Hypothalamus (tissue), 51 donors: Measurements from ENCODE around the gene GSTT2.
"Not testable (repeated sequence)": the region's sequence is repeated elsewhere in the genome, so short reads cannot be mapped to it uniquely, and the experiment has no call there.

Experiments
- DNase-seq, 51 donors: peaks; one replicate each; lab custom pipeline; 2025; lab: John Stamatoyannopoulos, UW

The GSTT2 gene

DNA sequence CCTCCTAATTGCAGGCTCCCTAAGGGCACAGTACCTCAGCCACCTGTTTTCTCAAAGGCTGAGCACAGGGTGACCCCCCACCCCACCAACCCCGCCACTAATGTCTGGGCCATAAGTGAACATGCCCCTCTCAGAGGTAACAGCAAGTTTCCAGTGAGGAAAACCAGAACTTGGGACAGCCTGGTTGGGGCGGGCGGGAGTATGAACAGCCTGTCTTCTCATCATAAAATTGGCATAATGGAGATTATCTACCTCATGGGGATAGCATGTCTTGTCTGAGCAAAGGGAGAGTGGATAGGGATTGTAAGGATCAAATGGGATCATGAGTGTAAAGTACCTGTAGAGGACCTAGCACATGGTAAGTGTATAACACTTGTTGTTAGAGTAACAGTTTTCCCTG is 8.0 kb upstream of the GSTT2 start:
- DNase-seq, result not testable (repeated sequence)

DNA sequence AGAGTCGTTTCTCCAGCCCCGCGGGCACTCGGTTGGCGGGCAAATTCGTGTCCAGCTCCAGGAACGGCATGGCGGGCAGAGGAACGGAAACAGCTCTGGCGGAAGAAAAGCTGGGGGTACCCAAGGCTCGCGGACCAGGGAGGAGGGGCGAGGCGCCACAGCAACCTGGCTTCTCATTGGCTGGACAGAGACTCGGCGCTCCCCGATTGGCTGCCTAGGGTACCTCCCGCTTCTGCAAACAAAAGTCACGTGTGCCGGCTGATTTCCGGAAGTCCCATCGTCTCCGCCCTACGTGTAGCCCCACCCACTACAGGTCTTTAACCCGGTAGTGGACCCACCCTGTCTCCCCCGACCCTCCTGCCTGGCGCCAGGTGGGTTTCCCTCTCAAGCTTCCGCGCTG is 5.6 kb upstream of the GSTT2 start, which contains the start of gene DDT:
DDT (minus strand) TSS at position 97 of the 400 bp plus-strand sequence; CDS start at position 70, 27 bp downstream.
- not testable (repeated sequence) for DNase-seq

DNA sequence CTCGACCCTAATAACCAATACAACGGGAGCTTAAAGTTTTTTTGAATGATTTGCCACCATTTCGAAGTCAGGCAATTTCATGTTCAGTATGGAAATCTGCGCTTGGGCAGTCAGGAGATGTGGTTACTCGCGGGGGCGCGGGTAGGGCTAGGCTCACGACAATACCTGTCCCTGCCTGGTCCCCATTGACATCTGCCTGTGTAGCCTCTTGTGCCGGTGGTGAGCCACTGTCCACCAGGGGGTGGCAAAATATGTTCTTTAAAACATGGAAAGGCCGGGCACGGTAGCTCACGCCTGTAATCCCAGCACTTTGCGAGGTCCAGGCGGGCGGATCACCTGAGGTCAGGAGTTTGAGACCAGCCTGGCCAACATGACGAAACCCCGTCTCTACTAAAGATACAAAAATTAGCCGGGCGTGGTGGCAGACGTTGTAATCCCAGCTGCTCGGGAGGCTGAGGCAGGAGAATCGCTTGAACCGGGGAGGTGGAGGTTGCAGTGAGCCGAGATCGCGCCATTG is 5.0 kb upstream of the GSTT2 start:
- DNase-seq, result not testable (repeated sequence)

GRCh38 chr22:23977304-23977703 is 2.6 kb upstream of the GSTT2 start:
- not testable (repeated sequence) for DNase-seq

- DNase-seq, result not testable (repeated sequence)
Measured at GRCh38 chr22:23980567-23980966, 633 bp downstream of the GSTT2 start.

DNA sequence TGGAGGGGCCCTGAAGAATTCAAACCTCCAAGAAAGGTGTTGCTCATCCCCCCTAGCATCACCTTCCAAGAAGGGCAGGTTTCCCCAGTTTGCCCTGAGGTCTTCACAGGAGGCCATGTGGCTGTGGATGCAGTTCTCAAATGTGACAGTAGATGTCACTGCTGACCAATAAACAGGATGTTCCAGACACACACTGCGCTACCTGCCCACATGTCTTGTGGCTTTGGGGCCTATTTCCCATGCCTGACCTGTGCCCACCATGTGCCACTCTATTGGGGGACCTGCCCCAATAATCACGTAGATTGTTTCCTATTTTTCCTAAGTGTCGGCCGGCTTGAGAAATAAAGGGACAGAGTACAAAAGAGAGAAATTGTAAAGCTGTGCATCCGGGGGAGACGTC is 4.5 kb downstream of the GSTT2 start:
- DNase-seq, result peak in 8 of 51 donors; percentile 8 to 62 (median 24)

DNA sequence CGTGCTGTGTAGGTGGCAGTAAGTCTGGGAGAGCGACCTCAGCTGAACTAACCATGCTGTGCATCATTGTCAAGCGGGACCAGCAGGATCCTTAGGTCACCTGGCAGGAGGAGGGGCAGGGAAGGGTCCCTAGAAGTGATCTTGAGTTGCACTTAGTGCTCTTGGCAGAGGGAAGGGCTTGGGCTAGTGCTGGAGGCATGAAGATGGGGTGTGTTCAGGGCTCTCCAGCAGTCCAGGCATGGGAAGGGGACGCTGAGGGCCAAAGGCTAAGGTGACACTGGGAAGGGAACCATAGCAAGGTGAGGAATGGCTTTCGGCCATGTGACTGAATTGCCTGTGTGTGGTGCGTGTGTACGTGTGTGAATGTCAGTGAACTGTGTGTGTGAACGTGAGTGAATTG is 6.2 kb downstream of the GSTT2 start:
- DNase-seq, result not testable (repeated sequence)

- not testable (repeated sequence) for DNase-seq
Measured at GRCh38 chr22:23986538-23987178, 6.7 kb downstream of the GSTT2 start.

DNA sequence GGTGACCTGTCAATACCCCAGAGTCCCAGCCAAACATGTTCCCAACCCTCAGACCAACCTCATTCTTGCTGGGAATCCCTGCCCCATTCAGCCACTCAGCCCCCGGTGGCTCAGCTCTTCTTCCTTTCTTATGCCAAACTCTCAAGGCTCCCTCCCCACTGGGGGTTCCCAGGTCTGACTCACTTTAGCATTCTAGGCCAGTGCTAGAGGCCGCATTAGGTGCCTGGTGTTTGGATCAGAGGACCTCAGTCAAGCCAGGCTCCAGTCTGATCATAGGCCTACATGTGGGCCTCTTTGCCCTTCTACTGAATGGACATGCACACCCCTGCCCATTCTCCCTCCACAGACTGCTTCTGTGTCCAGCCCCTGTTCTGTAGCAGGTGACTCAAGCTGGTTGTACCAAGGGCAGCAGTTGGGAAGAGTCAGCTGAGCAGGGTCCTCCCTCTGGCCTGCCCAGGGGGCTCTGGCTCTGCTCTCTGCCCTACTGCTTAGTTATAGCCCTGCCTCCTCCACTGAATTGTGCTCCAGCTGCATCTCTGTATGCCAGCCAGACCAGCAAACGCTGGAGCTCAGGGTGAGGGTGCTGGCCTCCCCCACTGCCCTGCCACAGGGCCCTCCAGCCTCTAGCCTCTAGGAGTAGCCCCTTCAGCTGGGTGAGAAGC is 9.8 kb downstream of the GSTT2 start:
- DNase-seq, result not testable (repeated sequence)

- not testable (repeated sequence) for DNase-seq
Measured at GRCh38 chr22:23993080-23993479, 13.1 kb downstream of the GSTT2 start.

GRCh38 chr22:23993581-23994177 is 13.7 kb downstream of the GSTT2 start:
- not testable (repeated sequence) for DNase-seq

- DNase-seq, result no peak
Measured at GRCh38 chr22:23997092-23997491, 17.2 kb downstream of the GSTT2 start.

DNA sequence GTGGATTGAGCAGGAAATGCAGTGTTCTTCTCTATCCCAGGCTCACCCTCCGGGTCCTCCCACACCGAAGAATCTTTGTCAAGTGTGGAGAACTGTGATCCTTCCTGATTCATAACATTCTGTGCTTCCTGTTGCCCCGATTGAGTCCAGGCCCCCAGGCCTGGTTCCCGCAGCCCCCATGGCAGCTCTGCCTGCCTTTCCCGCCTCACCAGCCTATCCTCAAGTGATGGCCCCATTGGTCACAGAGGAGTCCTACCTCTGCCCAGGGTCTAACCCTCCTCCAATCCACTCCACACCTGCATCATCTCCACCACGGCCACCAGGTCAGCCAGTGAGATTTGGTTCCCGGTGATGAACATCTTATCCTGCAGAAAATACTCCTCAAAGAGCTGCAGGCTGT is 19.8 kb downstream of the GSTT2 start:
- not testable (repeated sequence) for DNase-seq

DNA sequence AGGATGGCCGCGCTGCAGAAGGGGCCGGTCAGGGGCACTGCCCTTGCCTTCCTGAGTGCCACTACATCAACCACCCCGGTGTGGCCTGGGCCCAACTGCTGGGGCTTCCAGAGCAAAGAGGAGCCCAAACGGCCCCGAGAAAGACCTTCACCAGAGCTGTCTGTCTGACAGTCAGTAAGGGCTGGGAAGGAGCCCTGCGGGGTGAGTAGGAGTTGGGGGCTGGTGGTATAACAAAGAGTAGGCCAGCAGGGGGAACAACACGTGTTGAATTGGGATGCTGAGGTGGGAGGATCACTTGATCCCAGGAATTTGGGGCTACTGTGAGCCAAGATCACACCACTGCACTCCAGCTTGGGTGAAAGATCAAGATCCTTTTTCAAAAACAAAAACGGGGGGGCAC is 21.4 kb downstream of the GSTT2 start:
- no peak for DNase-seq

- DNase-seq, result no peak
Measured at GRCh38 chr22:24002272-24002671, 22.3 kb downstream of the GSTT2 start.

GRCh38 chr22:24002851-24003250 is 22.9 kb downstream of the GSTT2 start:
- DNase-seq, result no peak

DNA sequence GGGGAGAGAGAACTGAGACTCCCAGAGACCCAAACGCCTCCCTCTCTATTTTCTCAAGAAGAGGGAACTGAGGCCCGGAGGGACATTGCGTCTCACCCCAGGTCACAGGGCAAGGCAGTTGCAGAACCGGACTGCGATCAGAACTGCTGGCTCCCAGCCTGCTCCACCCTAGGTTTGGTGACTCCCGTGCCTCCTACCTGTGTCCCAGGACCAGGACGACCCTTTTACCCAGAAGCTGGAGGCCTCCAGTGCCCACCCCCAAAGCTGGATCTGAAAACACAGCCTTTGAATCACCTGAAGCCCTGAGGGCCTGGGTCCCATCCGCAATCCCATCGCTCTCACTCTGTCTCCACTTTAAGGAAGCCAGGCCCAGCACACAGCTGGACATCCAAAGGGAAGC is 24.0 kb downstream of the GSTT2 start:
- no peak for DNase-seq

DNA sequence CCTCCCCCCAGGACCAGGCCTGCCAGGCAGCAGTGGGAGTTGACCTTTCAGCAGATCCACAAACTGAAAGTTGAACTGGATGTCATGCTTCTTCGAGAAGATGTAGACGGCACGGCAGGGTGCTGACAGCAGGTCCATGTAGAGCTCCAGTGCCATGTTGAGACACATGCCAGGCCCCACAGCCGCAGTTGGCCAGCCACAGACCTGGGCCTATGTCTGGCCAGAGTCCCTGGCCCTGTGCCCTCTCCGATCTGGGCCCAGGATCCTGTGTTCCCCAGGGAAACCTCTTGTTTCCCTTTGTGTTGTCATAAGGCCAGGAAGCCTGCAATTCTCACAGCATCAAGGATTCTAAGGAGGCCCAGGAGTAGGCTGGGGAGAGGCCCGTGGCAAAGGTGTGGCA is 25.3 kb downstream of the GSTT2 start, which contains the start of gene GSTT4:
GSTT4 (minus strand) TSS at position 253 of the 400 bp plus-strand sequence; CDS start at position 156, 97 bp downstream.
- DNase-seq, result peak in 8 of 51 donors; percentile 6 to 42 (median 17)

DNA sequence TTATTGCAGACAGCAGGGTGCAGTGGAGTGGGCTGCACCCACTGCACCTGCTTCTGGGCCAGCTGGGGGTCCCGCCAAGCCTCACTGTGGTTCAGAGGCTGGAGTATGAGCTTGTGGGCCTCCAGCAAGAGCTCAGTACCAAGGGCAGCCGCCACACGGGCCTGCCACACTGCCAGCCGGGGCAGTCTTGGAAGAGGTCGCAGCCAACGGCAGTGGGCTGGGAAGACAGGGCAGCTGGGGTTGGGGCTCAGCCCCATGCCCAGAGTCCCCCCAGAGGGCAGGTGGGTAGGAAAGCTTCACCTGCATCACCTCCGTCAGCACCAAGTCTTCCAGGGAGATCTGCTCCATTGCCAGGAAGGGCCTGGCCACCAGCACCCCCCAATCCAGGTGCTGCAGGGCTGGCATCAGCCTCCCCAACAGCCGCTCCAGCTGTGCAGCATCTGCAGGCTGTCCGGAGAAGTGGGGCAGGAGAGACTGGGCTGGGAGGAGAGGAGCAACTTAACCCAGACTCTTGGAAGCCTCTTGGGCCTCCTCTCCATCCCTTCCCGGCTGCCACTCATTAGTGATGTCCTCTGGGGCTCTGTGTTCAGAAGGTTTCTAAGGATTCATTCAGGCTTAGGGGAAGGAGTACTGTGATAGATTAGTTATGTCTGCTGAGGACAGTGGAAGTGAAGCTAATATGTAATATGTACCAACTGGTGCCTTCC is 26.4 kb downstream of the GSTT2 start:
- no peak for DNase-seq

DNA sequence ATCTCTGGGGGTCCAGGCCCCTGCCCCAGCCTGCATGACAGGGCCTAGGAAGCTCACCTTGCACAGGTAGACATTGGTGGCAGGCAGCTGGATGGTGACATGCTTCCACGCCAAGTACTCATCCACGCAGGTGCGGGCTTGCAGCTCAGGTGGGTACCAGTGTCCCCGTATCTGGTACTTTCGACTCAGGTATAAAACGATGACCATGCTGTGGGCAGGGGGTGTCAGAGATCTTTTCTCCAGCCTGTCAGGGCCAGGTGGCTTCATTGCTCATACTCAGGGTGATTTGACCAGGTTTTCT is 26.9 kb downstream of the GSTT2 start:
- DNase-seq, result no peak
